CD8-positive, alpha-beta memory T cell (primary cell): Measurements from ENCODE around the gene C12orf42. TPM values are rescaled to one million over a fixed set of nuclear protein-coding genes. Genes with fewer than 3 reads are reported as not detected.

Source experiments
- CTCF ChIA-PET: fragments of 350-600 bp; sonication (Branson Sonifier 250); formaldehyde crosslinking; loops from one replicate; lab custom pipeline; 2021; ENCODE audit warnings: antibody characterized with exemption; lab: Charles Lee
- POLR2A ChIA-PET: fragments of 350-600 bp; sonication (Branson Sonifier 250); formaldehyde crosslinking; loops from one replicate; lab custom pipeline; 2021; ENCODE audit warnings: antibody characterized with exemption; lab: Charles Lee
- DNase-seq, 5 donors: peaks; one replicate each; pipeline versions ENCODE4 v3.0.0 to v3.0.0-alpha.2; 2020 to 2022; ENCODE audit warnings: mixed read lengths in 1 of 5
- H3K27ac ChIP-seq: one replicate; pipeline ENCODE4 v1.7.0; 2013; ENCODE audit warnings: low read depth, mild to moderate bottlenecking, low read length, moderate library complexity
- H3K27me3 ChIP-seq: 2 replicates; pipeline ENCODE4 v1.7.0; 2013; ENCODE audit warnings: low read length, mild to moderate bottlenecking; ENCODE audit not compliant: insufficient read depth, poor library complexity, severe bottlenecking
- H3K36me3 ChIP-seq: 2 replicates; pipeline ENCODE4 v1.7.0; 2013; ENCODE audit warnings: mild to moderate bottlenecking, low read length, moderate library complexity; ENCODE audit not compliant: insufficient read depth
- H3K4me1 ChIP-seq: 2 replicates; pipeline ENCODE4 v1.7.0; 2013; ENCODE audit warnings: mild to moderate bottlenecking, low read length, moderate library complexity; ENCODE audit not compliant: insufficient read depth
- H3K4me3 ChIP-seq: 2 replicates; pipeline ENCODE4 v1.7.0; 2013; ENCODE audit warnings: mild to moderate bottlenecking, low read length
- H3K9me3 ChIP-seq: 2 replicates; pipeline ENCODE4 v1.7.0; 2013; ENCODE audit warnings: mild to moderate bottlenecking, low read length
- H3K27ac Mint-ChIP-seq, 8 donors: one replicate each; pipeline ENCODE4 v1.8.0; 2020 to 2021; ENCODE audit warnings: mixed read lengths in 8 of 8, mild to moderate bottlenecking in 6 of 8, inconsistent platforms in 3 of 8, moderate library complexity in 3 of 8
- H3K27me3 Mint-ChIP-seq, 2 donors: one replicate each; pipeline ENCODE4 v1.8.0; 2020 to 2021; ENCODE audit warnings: mixed read lengths in 2 of 2, mild to moderate bottlenecking in 1 of 2, moderate library complexity in 1 of 2
- H3K36me3 Mint-ChIP-seq, 3 donors: one replicate each; pipeline ENCODE4 v1.8.0; 2020 to 2021; ENCODE audit warnings: mixed read lengths in 3 of 3, inconsistent platforms in 1 of 3, mild to moderate bottlenecking in 1 of 3
- H3K4me1 Mint-ChIP-seq, 3 donors: one replicate each; pipeline ENCODE4 v1.8.0; 2020 to 2021; ENCODE audit warnings: mixed read lengths in 3 of 3, inconsistent platforms in 1 of 3, mild to moderate bottlenecking in 1 of 3
- H3K4me3 Mint-ChIP-seq, 7 donors: one replicate each; pipeline ENCODE4 v1.8.0; 2020 to 2021; ENCODE audit warnings: mixed read lengths in 7 of 7, mild to moderate bottlenecking in 6 of 7, moderate library complexity in 4 of 7, inconsistent platforms in 2 of 7
- H3K9me3 Mint-ChIP-seq, 5 donors: one replicate each; pipeline ENCODE4 v1.8.0; 2020 to 2022; ENCODE audit warnings: mixed read lengths in 5 of 5, mild to moderate bottlenecking in 3 of 5, moderate library complexity in 2 of 5, inconsistent platforms in 1 of 5
- polyA plus RNA-seq: library from polyadenylated mRNA; unstranded; fragments of 300-500 nt; fragmentation: Illumina TruSeq; gene quantifications from one replicate; pipeline ENCODE4 v1.2.3, GENCODE V29; 2021
- total RNA-seq, 2 experiments: library from RNA; stranded (reverse); gene quantifications; one replicate each; pipeline ENCODE4 v1.2.3, GENCODE V29; 2021

C12orf42 gene
- total and polyA plus RNA-seq, 3 experiments from 2014 or later, result 1.2 to 6.8 (median 1.2) TPM

GRCh38 chr12:103382736-103383346 lies 112.9 kb downstream of the C12orf42 start:
- Histone ChIP-seq H3K4me3 (no peak overlapping the region), H3K36me3 (no peaks in the 10 kb centered on the region), H3K4me1 (no peaks in the 10 kb centered on the region), H3K27ac (no peak overlapping the region), H3K9me3 (no peaks in the 10 kb centered on the region), H3K27me3 (no peaks in the 10 kb centered on the region)
- H3K4me3 Mint-ChIP-seq, result no peak overlapping the region
- peaks cover 0 to 4% (median 0%) of the 10 kb centered on the region in 3 donors for H3K36me3 Mint-ChIP-seq
- ChIA-PET POLR2A (no interaction called here), CTCF (no interaction called here)
- DNase-seq, result no peak
- H3K27me3 Mint-ChIP-seq, result no peaks in the 10 kb centered on the region
- H3K27ac Mint-ChIP-seq, result peak overlapping the region in 1 of 8 donors; percentile 75
- peaks cover 0 to 2% (median 0%) of the 10 kb centered on the region in 5 donors for H3K9me3 Mint-ChIP-seq
- no peaks in the 10 kb centered on the region for H3K4me1 Mint-ChIP-seq

- H3K9me3 Mint-ChIP-seq, result peaks cover 0 to 2% (median 0%) of the 10 kb centered on the region in 5 donors
- ChIA-PET POLR2A (no interaction called here), CTCF (no interaction called here)
- H3K4me1 ChIP-seq, result no peaks in the 10 kb centered on the region
- H3K27me3 Mint-ChIP-seq, result no peaks in the 10 kb centered on the region
- no peak for DNase-seq
- no peaks in the 10 kb centered on the region for H3K4me1 Mint-ChIP-seq
- no peak overlapping the region for H3K4me3 Mint-ChIP-seq
- peaks cover 0 to 4% (median 0%) of the 10 kb centered on the region in 3 donors for H3K36me3 Mint-ChIP-seq
- H3K27ac ChIP-seq, result no peak overlapping the region
- no peaks in the 10 kb centered on the region for H3K36me3 ChIP-seq
- no peak overlapping the region for H3K27ac Mint-ChIP-seq
- H3K4me3 ChIP-seq, result no peak overlapping the region
- no peaks in the 10 kb centered on the region for H3K9me3 ChIP-seq
- no peaks in the 10 kb centered on the region for H3K27me3 ChIP-seq
Measured at GRCh38 chr12:103382119-103382518, 113.6 kb downstream of the C12orf42 start.

GRCh38 chr12:103379670-103380069 lies 116.1 kb downstream of the C12orf42 start:
- H3K27ac Mint-ChIP-seq, result no peak overlapping the region
- no peaks in the 10 kb centered on the region for H3K27me3 Mint-ChIP-seq
- no peaks in the 10 kb centered on the region for H3K4me1 Mint-ChIP-seq
- H3K9me3 ChIP-seq, result no peaks in the 10 kb centered on the region
- H3K27me3 ChIP-seq, result no peaks in the 10 kb centered on the region
- H3K4me1 ChIP-seq, result no peaks in the 10 kb centered on the region
- H3K36me3 Mint-ChIP-seq, result peaks cover 0 to 4% (median 0%) of the 10 kb centered on the region in 3 donors
- H3K4me3 Mint-ChIP-seq, result no peak overlapping the region
- peaks cover 0 to 2% (median 0%) of the 10 kb centered on the region in 5 donors for H3K9me3 Mint-ChIP-seq
- H3K36me3 ChIP-seq, result no peaks in the 10 kb centered on the region
- CTCF ChIA-PET, result no interaction called here
- no peak overlapping the region for H3K27ac ChIP-seq
- no peak for DNase-seq
- POLR2A ChIA-PET, result no interaction called here
- H3K4me3 ChIP-seq, result no peak overlapping the region

GRCh38 chr12:103373088-103373523 lies 122.7 kb downstream of the C12orf42 start:
- DNase-seq, result peak in 1 of 5 donors; percentile 27
- Histone ChIP-seq H3K27me3 (no peaks in the 10 kb centered on the region), H3K9me3 (no peaks in the 10 kb centered on the region), H3K4me3 (no peak overlapping the region), H3K27ac (no peak overlapping the region), H3K4me1 (no peaks in the 10 kb centered on the region), H3K36me3 (no peaks in the 10 kb centered on the region)
- Mint-ChIP-seq H3K4me3 (no peak overlapping the region), H3K36me3 (peaks cover 2 to 8% (median 6%) of the 10 kb centered on the region in 3 donors), H3K27me3 (no peaks in the 10 kb centered on the region), H3K4me1 (peaks cover 10 to 24% (median 22%) of the 10 kb centered on the region in 3 donors), H3K27ac (peak overlapping the region in 3 of 8 donors; percentile 21 to 87 (median 38)), H3K9me3 (peaks cover 0 to 9% (median 0%) of the 10 kb centered on the region in 5 donors)
- POLR2A ChIA-PET, result no interaction called here
- CTCF ChIA-PET, result no interaction called here

GRCh38 chr12:103369929-103370328 lies 125.8 kb downstream of the C12orf42 start:
- peaks cover 10 to 24% (median 22%) of the 10 kb centered on the region in 3 donors for H3K4me1 Mint-ChIP-seq
- peaks cover 11 to 23% (median 20%) of the 10 kb centered on the region in 3 donors for H3K36me3 Mint-ChIP-seq
- POLR2A ChIA-PET, result no interaction called here

GRCh38 chr12:103368167-103368566 lies 127.6 kb downstream of the C12orf42 start:
- no peaks in the 10 kb centered on the region for H3K9me3 ChIP-seq
- H3K4me1 ChIP-seq, result no peaks in the 10 kb centered on the region
- H3K27me3 Mint-ChIP-seq, result no peaks in the 10 kb centered on the region
- H3K27ac ChIP-seq, result no peak overlapping the region
- H3K36me3 ChIP-seq, result no peaks in the 10 kb centered on the region
- H3K4me3 Mint-ChIP-seq, result no peak overlapping the region
- peaks cover 6 to 14% (median 12%) of the 10 kb centered on the region in 3 donors for H3K4me1 Mint-ChIP-seq
- no peak overlapping the region for H3K27ac Mint-ChIP-seq
- no peak for DNase-seq
- no peaks in the 10 kb centered on the region for H3K27me3 ChIP-seq
- no peak overlapping the region for H3K4me3 ChIP-seq
- ChIA-PET CTCF (no interaction called here), POLR2A (no interaction called here)
- peaks cover 13 to 31% (median 24%) of the 10 kb centered on the region in 3 donors for H3K36me3 Mint-ChIP-seq
- H3K9me3 Mint-ChIP-seq, result peaks cover 0 to 22% (median 4%) of the 10 kb centered on the region in 5 donors

More at GRCh38 chr12:103369929-103370328, 125.8 kb downstream of the C12orf42 start:
- no peak for DNase-seq
- Mint-ChIP-seq H3K27me3 (no peaks in the 10 kb centered on the region), H3K4me3 (no peak overlapping the region), H3K9me3 (peaks cover 0 to 20% (median 4%) of the 10 kb centered on the region in 5 donors), H3K27ac (no peak overlapping the region)
- Histone ChIP-seq H3K4me3 (no peak overlapping the region), H3K27ac (no peak overlapping the region), H3K9me3 (no peaks in the 10 kb centered on the region), H3K27me3 (no peaks in the 10 kb centered on the region), H3K36me3 (no peaks in the 10 kb centered on the region), H3K4me1 (no peaks in the 10 kb centered on the region)
- CTCF ChIA-PET, result no interaction called here

GRCh38 chr12:103354403-103354802 lies 141.4 kb downstream of the C12orf42 start:
- CTCF ChIA-PET, result interaction anchor here (1.1 kb wide), 1 partner anchor 149 kb away, joined by 3 read pairs; no protein-coding TSS in a partner anchor
- no peak overlapping the region for H3K27ac Mint-ChIP-seq

GRCh38 chr12:103353913-103354312 lies 141.9 kb downstream of the C12orf42 start:
- ChIA-PET CTCF (no interaction called here), POLR2A (no interaction called here)
- H3K4me1 ChIP-seq, result no peaks in the 10 kb centered on the region
- no peaks in the 10 kb centered on the region for H3K36me3 ChIP-seq
- peaks cover 4 to 7% (median 5%) of the 10 kb centered on the region in 3 donors for H3K4me1 Mint-ChIP-seq
- no peak overlapping the region for H3K27ac Mint-ChIP-seq
- H3K27ac ChIP-seq, result no peak overlapping the region
- no peaks in the 10 kb centered on the region for H3K27me3 ChIP-seq
- DNase-seq, result no peak
- H3K9me3 ChIP-seq, result no peaks in the 10 kb centered on the region
- H3K36me3 Mint-ChIP-seq, result peaks cover 2 to 9% (median 8%) of the 10 kb centered on the region in 3 donors
- no peak overlapping the region for H3K4me3 ChIP-seq
- H3K27me3 Mint-ChIP-seq, result peaks cover 0 to 4% of the 10 kb centered on the region in 2 donors
- peaks cover 0 to 3% (median 0%) of the 10 kb centered on the region in 5 donors for H3K9me3 Mint-ChIP-seq
- H3K4me3 Mint-ChIP-seq, result no peak overlapping the region

More at GRCh38 chr12:103354403-103354802, 141.4 kb downstream of the C12orf42 start:
- Mint-ChIP-seq H3K27me3 (peaks cover 0 to 4% of the 10 kb centered on the region in 2 donors), H3K4me1 (peaks cover 0 to 4% (median 4%) of the 10 kb centered on the region in 3 donors), H3K9me3 (peaks cover 0 to 3% (median 0%) of the 10 kb centered on the region in 5 donors), H3K36me3 (peaks cover 3 to 10% (median 8%) of the 10 kb centered on the region in 3 donors), H3K4me3 (no peak overlapping the region)
- H3K4me1 ChIP-seq, result no peaks in the 10 kb centered on the region
- H3K27ac ChIP-seq, result no peak overlapping the region
- H3K9me3 ChIP-seq, result no peaks in the 10 kb centered on the region
- POLR2A ChIA-PET, result no interaction called here
- no peak for DNase-seq
- no peak overlapping the region for H3K4me3 ChIP-seq
- no peaks in the 10 kb centered on the region for H3K36me3 ChIP-seq
- H3K27me3 ChIP-seq, result no peaks in the 10 kb centered on the region
